Measurements from ENCODE around the gene APOL6. TPM values are rescaled to one million over a fixed set of nuclear protein-coding genes. Genes with fewer than 3 reads are reported as not detected.

Gene APOL6
- polyA plus RNA-seq, 1 donor (not counting 4 experiments of a cell fraction or from before 2014, with no cell fraction given): 4.2 TPM

- Histone ChIP-seq H3K4me3 (ENCODE audit: control insufficient read depth in 2 of 3, extremely low read depth in 1 of 3, insufficient read depth in 2 of 3, low read depth in 1 of 3, low read length in 3 of 3) (no peak overlapping the region), H3K27me3 (ENCODE audit: control insufficient read depth, extremely low read depth, insufficient read depth, low read length) (peaks cover 18% of the 10 kb centered on the region), H3K9ac (ENCODE audit: control insufficient read depth, extremely low read depth, insufficient read depth, low read length) (no peak overlapping the region), H2AFZ (ENCODE audit: control insufficient read depth, low read length) (no peak overlapping the region), H3K9me1 (ENCODE audit: control insufficient read depth, extremely low read depth, insufficient read depth, low read length) (no peaks in the 10 kb centered on the region), H3K9me3 (ENCODE audit: control insufficient read depth, low read depth, low read length) (no peaks in the 10 kb centered on the region), H3K4me2 (ENCODE audit: control insufficient read depth, extremely low read depth, insufficient read depth, low read depth, low read length) (no peak overlapping the region), H4K20me1 (ENCODE audit: control insufficient read depth, extremely low read depth, insufficient read depth, low read length) (no peaks in the 10 kb centered on the region), H3K4me1 (ENCODE audit: control insufficient read depth, extremely low read depth, insufficient read depth, low read length) (peaks cover 6% of the 10 kb centered on the region), H3K36me3 (ENCODE audit: control insufficient read depth in 2 of 2, extremely low read depth in 1 of 2, insufficient read depth in 2 of 2, low read length in 2 of 2) (no peaks in the 10 kb centered on the region), H3K27ac (ENCODE audit: control insufficient read depth, insufficient read depth, low read length) (no peak overlapping the region), H3K79me2 (ENCODE audit: control insufficient read depth, insufficient read depth, low read length) (no peaks in the 10 kb centered on the region)
- TF ChIP-seq EZH2 (IDR thresholded peaks at IDR 0.05; ENCODE audit: low read length): no peak
- dilution Hi-C loops (cut with MboI; ENCODE audit: extremely low pct_ligation_motif_present, low sequenced_read_pairs): no loop called here
- DNase-seq (ENCODE audit: low read depth, low spot score) (no peak), FAIRE-seq (no peak)
Measured at GRCh38 chr22:35612903-35613302, 35.3 kb upstream of the APOL6 start.

- no peak overlapping the region for H2AFZ ChIP-seq (ENCODE audit: control insufficient read depth, low read length)
- FAIRE-seq (no peak), DNase-seq (ENCODE audit: low read depth, low spot score) (no peak)
- H3K4me2 ChIP-seq (ENCODE audit: control insufficient read depth, extremely low read depth, insufficient read depth, low read depth, low read length): no peak overlapping the region
- peaks cover 6% of the 10 kb centered on the region for H3K4me1 ChIP-seq (ENCODE audit: control insufficient read depth, extremely low read depth, insufficient read depth, low read length)
- H3K27me3 ChIP-seq (ENCODE audit: control insufficient read depth, extremely low read depth, insufficient read depth, low read length): peaks cover 12% of the 10 kb centered on the region
- dilution Hi-C loops (cut with MboI; ENCODE audit: extremely low pct_ligation_motif_present, low sequenced_read_pairs): no loop called here
- no peaks in the 10 kb centered on the region for H3K79me2 ChIP-seq (ENCODE audit: control insufficient read depth, insufficient read depth, low read length)
- no peaks in the 10 kb centered on the region for H3K9me1 ChIP-seq (ENCODE audit: control insufficient read depth, extremely low read depth, insufficient read depth, low read length)
- H3K36me3 ChIP-seq (ENCODE audit: control insufficient read depth in 2 of 2, extremely low read depth in 1 of 2, insufficient read depth in 2 of 2, low read length in 2 of 2): no peaks in the 10 kb centered on the region
- H4K20me1 ChIP-seq (ENCODE audit: control insufficient read depth, extremely low read depth, insufficient read depth, low read length): no peaks in the 10 kb centered on the region
- no peak overlapping the region for H3K27ac ChIP-seq (ENCODE audit: control insufficient read depth, insufficient read depth, low read length)
- TF ChIP-seq CTCF (optimal IDR thresholded peaks at IDR 0.05 in 1 of 3, IDR thresholded peaks at IDR 0.05 in 1 of 3, conservative IDR thresholded peaks at IDR 0.05 in 1 of 3; ENCODE audit: extremely low read depth in 1 of 3, insufficient read depth in 2 of 3, low read length in 3 of 3) (no peak), EZH2 (IDR thresholded peaks at IDR 0.05; ENCODE audit: low read length) (no peak)
- H3K4me3 ChIP-seq (ENCODE audit: control insufficient read depth in 2 of 3, extremely low read depth in 1 of 3, insufficient read depth in 2 of 3, low read depth in 1 of 3, low read length in 3 of 3): no peak overlapping the region
- H3K9ac ChIP-seq (ENCODE audit: control insufficient read depth, extremely low read depth, insufficient read depth, low read length): no peak overlapping the region
- no peaks in the 10 kb centered on the region for H3K9me3 ChIP-seq (ENCODE audit: control insufficient read depth, low read depth, low read length)
Measured at GRCh38 chr22:35614404-35614803, 33.8 kb upstream of the APOL6 start.

- no peaks in the 10 kb centered on the region for H3K9me1 ChIP-seq (ENCODE audit: control insufficient read depth, extremely low read depth, insufficient read depth, low read length)
- H3K27ac ChIP-seq (ENCODE audit: control insufficient read depth, insufficient read depth, low read length): no peak overlapping the region
- no peaks in the 10 kb centered on the region for H3K79me2 ChIP-seq (ENCODE audit: control insufficient read depth, insufficient read depth, low read length)
- no peak for TF ChIP-seq EZH2 (IDR thresholded peaks at IDR 0.05; ENCODE audit: low read length)
- DNase-seq (ENCODE audit: low read depth, low spot score) (no peak), FAIRE-seq (peak; percentile 39)
- peaks cover 12% of the 10 kb centered on the region for H3K27me3 ChIP-seq (ENCODE audit: control insufficient read depth, extremely low read depth, insufficient read depth, low read length)
- no peak overlapping the region for H3K9ac ChIP-seq (ENCODE audit: control insufficient read depth, extremely low read depth, insufficient read depth, low read length)
- peaks cover 6% of the 10 kb centered on the region for H3K4me1 ChIP-seq (ENCODE audit: control insufficient read depth, extremely low read depth, insufficient read depth, low read length)
- H4K20me1 ChIP-seq (ENCODE audit: control insufficient read depth, extremely low read depth, insufficient read depth, low read length): no peaks in the 10 kb centered on the region
- H3K4me2 ChIP-seq (ENCODE audit: control insufficient read depth, extremely low read depth, insufficient read depth, low read depth, low read length): no peak overlapping the region
- H3K36me3 ChIP-seq (ENCODE audit: control insufficient read depth in 2 of 2, extremely low read depth in 1 of 2, insufficient read depth in 2 of 2, low read length in 2 of 2): no peaks in the 10 kb centered on the region
- H3K9me3 ChIP-seq (ENCODE audit: control insufficient read depth, low read depth, low read length): no peaks in the 10 kb centered on the region
- no peak overlapping the region for H3K4me3 ChIP-seq (ENCODE audit: control insufficient read depth in 2 of 3, extremely low read depth in 1 of 3, insufficient read depth in 2 of 3, low read depth in 1 of 3, low read length in 3 of 3)
- dilution Hi-C loops (cut with MboI; ENCODE audit: extremely low pct_ligation_motif_present, low sequenced_read_pairs): no loop called here
- no peak overlapping the region for H2AFZ ChIP-seq (ENCODE audit: control insufficient read depth, low read length)
Measured at GRCh38 chr22:35615156-35615555, 33.1 kb upstream of the APOL6 start.

All from keratinocyte (primary cell).